HEK293T (cell line): ENCODE results near the gene KIRREL3.

ENCODE experiments used
- ARNT ChIP-seq: fragments of 450-650 bp; IDR thresholded peaks from 2 replicates; pipeline ENCODE4 v1.6.1; 2017; ENCODE audit warnings: mild to moderate bottlenecking
- BHLHE40 ChIP-seq: fragments of 450-650 bp; IDR thresholded peaks from 2 replicates; pipeline ENCODE4 v1.6.1; 2016; ENCODE audit warnings: mild to moderate bottlenecking, moderate library complexity, borderline replicate concordance
- CTBP1 ChIP-seq: fragments of 450-650 bp; IDR thresholded peaks from 2 replicates; pipeline ENCODE4 v1.6.1; 2016; ENCODE audit warnings: borderline replicate concordance
- FOXK2 ChIP-seq: fragments of 450-650 bp; IDR thresholded peaks from 2 replicates; pipeline ENCODE4 v1.6.1; 2016; ENCODE audit warnings: mild to moderate bottlenecking
- FOXM1 ChIP-seq: fragments of 450-650 bp; IDR thresholded peaks from 2 replicates; pipeline ENCODE4 v1.6.1; 2017; ENCODE audit warnings: mild to moderate bottlenecking, borderline replicate concordance
- HDGF ChIP-seq: fragments of 450-650 bp; IDR thresholded peaks from 2 replicates; pipeline ENCODE4 v1.6.1; 2017; ENCODE audit warnings: antibody characterized with exemption, borderline replicate concordance
- L3MBTL2 ChIP-seq: fragments of 450-650 bp; conservative IDR thresholded peaks from 2 replicates; pipeline ENCODE4 v1.6.1; 2016; ENCODE audit warnings: mild to moderate bottlenecking
- SP1 ChIP-seq: fragments of 450-650 bp; IDR thresholded peaks from 2 replicates; pipeline ENCODE4 v1.6.1; 2017
- SUZ12 ChIP-seq: fragments of 450-650 bp; IDR thresholded peaks from 2 replicates; pipeline ENCODE4 v1.6.1; 2016; ENCODE audit warnings: mild to moderate bottlenecking
- ZNF384 ChIP-seq: fragments of 450-650 bp; IDR thresholded peaks from 2 replicates; pipeline ENCODE4 v1.6.1; 2016
- TF ChIP-seq, protein P1 (sequence below): fragments of 450-650 bp; IDR thresholded peaks from 2 replicates; pipeline ENCODE4 v1.6.1; 2016

DNA sequence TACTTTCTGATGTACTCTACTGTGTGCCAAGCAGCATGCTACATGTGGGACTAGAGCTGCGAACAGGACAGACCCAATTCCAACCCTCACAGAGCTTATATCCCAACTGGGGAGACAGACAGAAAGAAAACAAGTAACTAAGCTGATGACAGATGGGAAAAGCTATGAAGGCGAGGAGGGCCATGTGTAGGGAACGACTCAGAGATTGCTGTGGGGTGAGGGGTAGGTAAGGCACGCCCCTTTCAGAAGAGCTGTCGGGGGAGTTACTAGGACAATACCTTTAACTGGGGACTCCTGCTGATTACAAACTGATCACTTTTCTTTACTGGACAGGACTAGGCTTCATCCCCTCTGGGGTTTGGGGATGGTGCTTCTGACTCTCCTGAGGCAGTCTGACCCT lies 596.2 kb downstream of the KIRREL3 start:
- no peak for TF ChIP-seq SP1
- TF ChIP-seq CTBP1: no peak
- TF ChIP-seq, protein P1, sequence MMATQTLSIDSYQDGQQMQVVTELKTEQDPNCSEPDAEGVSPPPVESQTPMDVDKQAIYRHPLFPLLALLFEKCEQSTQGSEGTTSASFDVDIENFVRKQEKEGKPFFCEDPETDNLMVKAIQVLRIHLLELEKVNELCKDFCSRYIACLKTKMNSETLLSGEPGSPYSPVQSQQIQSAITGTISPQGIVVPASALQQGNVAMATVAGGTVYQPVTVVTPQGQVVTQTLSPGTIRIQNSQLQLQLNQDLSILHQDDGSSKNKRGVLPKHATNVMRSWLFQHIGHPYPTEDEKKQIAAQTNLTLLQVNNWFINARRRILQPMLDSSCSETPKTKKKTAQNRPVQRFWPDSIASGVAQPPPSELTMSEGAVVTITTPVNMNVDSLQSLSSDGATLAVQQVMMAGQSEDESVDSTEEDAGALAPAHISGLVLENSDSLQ: no peak
- TF ChIP-seq BHLHE40: no peak
- no peak for TF ChIP-seq FOXM1
- TF ChIP-seq ZNF384: no peak
- TF ChIP-seq ARNT: no peak
- no peak for TF ChIP-seq FOXK2
- TF ChIP-seq L3MBTL2: no peak
- no peak for TF ChIP-seq SUZ12
- TF ChIP-seq HDGF: no peak
